22Rv1 (cell line): ENCODE measurements around the gene SPATS1.

Experiments
- ZFX ChIP-seq: fragments of 450-650 bp; IDR thresholded peaks from 2 replicates; pipeline ENCODE4 v1.6.1; 2017; ENCODE audit warnings: antibody characterized with exemption, borderline replicate concordance
- TF ChIP-seq, protein P1 (sequence below): fragments of 450-650 bp; IDR thresholded peaks from 2 replicates; pipeline ENCODE4 v1.5.1; 2017; ENCODE audit warnings: mild to moderate bottlenecking

DNA sequence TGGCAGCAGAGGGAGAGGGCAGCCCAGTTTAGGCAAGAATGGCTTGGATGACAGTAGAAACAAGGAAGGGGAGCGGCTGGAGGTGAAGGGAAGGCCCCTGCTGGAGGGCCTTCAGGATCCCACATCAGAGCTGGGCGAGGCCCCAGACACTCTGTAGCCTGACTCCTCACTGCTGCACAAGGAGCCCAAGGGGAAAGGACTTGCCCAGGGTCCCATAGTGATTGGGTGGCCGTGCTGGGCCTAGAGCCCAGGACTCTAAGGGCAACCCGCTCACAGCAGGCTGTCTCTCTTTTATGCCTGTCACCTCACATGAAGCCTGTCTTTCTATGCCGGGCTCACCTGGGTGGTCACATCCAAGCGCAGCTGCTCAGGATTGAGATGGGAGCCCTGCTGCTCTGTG lies 38.6 kb upstream of the SPATS1 start:
- TF ChIP-seq, protein P1, sequence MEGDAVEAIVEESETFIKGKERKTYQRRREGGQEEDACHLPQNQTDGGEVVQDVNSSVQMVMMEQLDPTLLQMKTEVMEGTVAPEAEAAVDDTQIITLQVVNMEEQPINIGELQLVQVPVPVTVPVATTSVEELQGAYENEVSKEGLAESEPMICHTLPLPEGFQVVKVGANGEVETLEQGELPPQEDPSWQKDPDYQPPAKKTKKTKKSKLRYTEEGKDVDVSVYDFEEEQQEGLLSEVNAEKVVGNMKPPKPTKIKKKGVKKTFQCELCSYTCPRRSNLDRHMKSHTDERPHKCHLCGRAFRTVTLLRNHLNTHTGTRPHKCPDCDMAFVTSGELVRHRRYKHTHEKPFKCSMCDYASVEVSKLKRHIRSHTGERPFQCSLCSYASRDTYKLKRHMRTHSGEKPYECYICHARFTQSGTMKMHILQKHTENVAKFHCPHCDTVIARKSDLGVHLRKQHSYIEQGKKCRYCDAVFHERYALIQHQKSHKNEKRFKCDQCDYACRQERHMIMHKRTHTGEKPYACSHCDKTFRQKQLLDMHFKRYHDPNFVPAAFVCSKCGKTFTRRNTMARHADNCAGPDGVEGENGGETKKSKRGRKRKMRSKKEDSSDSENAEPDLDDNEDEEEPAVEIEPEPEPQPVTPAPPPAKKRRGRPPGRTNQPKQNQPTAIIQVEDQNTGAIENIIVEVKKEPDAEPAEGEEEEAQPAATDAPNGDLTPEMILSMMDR: no peak
- no peak for TF ChIP-seq ZFX
